HG03196 (cell line): ENCODE measurements around the gene NREP.

Experiments
- ATAC-seq: cut with Tn5 transposase; IDR thresholded peaks from one replicate; pipeline ENCODE4 v1.9.1; 2021; ENCODE audit not compliant: unreplicated experiment

NREP gene

GRCh38 chr5:111765613-111766571, 8.9 kb upstream of the NREP start:
- ATAC-seq = no peak

DNA sequence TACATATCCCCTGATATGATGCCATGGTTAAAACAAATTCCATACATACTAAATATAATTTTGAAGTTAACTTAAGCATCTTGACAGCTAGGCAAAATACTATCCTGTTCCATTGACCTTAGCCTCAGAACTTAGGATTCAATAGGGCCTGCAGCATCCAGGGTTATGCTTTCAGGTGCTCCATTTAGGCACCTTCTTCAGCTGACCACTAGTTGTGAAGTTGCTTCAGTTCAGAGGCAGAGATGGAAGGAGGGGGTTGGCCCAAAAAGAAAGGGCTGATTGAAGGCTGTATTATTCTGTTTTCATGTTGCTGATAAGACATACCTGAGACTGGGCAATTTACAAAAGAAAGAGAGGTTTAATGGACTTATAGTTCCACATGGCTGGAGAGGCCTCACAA, 7.0 kb upstream of the NREP start:
- no peak for ATAC-seq

DNA sequence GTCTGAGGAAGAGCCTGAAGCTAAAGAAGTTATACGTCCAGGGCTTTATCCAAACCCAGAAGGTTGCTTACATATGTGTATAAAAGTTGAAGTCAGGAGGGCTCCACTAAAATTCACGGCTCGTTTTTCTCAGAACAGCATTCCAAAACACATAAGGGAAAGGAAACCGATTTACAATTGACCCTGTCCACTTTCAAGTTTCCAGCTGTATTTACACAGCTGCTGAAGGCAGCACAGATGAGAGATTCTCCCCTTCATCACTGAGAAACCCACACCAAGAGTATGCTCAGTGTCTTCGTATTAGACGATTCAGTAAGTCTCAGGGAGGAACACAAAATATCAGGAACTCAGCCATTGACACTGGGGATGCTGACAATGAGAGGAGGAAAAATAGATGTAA, 5.9 kb upstream of the NREP start:
- no peak for ATAC-seq

DNA sequence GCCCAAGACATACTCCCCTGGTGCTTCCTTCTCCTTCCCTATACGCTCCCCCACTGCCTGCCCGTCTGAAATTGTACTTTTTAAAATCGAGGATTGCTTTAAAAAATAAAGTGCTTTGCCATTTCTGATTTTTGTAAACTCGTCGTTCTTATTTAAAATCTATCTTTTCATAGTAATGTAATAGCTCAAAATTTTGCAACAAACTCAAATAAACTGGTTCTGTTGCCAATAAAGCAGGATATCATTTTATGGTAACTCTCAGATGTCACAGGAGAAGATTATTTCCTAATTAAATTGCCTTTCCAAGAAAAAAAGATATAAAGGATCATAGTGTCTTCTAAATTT, 1.3 kb upstream of the NREP start:
- no peak for ATAC-seq

DNA sequence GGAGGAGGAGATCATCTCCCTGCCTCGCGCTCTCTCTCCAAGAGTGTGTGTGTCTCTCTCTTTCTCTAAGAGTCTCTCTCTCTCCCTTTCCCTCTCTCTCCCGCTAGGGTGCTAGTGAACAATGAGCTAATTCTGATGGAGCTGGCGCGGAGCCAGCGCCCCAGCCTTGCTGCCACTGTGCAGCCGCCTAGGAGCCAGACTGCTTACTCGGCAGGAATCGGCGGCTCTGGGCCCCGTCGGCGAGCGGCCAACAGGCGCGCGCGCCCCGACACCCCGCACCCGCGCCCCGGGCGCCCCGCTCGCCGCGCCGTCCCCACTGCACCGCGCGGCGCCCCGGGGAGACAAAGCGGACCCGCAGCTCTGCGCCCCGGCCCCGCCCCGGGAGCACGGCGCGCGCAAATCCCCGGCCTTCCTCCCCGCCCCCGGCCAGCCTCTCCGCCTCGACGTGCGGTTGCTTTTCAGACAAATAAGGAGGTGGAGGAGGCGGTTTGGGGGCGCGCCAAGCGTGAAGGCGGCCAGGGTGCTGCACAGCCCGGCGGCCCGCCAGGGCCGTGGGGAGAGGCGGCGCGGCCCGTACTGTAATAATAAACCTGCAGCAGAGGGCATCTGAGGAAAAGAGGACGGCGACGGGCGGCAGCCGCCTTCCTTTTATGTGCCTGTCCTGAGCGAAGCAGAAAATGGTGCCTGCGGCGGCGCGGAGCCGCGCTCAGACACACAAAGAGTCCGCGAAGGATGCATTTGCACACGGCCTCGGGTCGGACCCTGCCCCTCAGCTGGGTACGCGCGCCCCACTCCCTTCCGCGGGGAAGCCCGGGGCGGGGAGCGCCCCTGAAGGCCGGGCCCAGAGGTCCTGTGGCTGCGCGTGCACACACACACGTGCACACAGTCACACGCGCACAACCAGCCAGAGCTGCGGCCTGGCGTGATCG, 625 bp upstream of the NREP start:
- peak; percentile 82 for ATAC-seq

DNA sequence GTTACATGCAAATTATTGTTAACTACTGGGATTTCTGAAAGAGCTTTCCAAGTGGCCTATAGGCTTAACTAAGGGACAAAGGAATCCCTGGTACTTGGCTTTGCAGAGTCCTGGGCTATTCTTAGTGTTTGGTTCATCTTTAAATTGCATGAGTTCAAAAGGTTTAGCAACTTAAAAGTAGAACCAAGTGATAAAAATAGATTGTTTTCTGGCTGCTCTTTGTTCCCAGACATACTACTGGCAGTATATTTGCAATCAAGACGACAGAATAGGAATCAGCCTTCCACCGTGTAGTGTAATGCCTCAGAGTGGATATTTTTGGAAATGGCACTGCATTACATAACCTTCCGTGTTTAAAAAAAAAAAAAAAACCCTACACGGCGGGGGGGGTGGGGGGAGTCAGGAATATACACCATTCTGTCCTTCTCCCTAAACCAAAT, 1.0 kb downstream of the NREP start:
- no peak for ATAC-seq

DNA sequence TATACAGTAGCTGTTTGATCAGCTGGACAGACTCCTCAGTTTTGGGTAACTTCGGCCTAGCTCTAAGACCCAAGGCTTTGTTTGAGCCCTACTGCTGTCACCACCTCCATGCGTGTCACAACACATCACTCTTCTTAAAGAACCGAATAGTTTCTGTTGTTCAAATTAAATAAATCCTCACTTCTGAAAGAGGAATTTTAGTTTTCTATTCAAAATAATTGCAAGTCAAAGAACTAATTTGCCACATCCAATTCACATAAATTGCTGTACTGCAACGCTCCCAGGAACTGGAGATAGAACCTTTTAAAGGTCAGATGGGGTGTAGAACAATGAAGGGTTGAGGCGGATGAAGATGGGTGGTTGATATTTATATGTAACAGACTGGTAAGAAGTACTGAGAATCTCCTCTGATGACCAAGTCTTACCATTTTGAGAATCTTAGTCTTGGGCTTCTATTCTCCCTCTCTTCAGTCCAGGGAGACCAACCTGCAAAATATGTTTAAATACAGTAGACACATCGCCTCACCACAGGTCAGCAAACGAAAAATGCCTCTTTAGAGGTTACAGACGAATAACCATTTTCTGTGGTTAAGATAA, 1.6 kb downstream of the NREP start:
- no peak for ATAC-seq

DNA sequence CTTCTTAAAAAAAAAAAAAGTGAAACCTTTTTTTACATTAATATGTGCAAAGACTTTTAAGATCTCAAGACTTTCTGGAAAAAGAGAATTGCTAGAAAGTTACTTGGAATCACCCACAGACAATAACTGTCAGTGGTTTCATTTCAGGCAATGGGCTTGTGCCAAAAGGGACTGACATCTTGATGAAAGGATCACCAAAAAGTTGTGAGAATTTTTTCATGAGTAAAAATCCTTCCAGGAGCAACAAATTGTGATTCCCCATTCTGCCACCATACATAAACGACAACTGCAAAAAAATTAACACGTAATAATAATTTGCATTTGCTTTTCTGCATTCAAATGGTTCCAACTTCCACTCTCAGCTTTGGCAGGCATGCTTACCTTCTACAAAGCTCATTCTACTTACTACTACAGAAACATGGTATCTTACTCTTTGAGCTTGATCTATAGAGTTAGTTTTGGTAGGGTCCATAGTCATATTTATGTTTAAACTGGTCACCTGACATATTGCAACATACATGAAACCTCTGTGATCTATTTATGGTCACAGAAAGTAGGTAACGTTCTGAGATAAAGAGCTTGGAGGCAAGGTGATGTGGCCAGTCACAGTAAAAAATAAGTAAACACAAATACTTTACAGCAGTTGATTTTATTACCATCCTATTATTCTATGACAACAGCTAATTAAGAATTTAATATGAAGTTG, 3.0 kb downstream of the NREP start:
- ATAC-seq = no peak

DNA sequence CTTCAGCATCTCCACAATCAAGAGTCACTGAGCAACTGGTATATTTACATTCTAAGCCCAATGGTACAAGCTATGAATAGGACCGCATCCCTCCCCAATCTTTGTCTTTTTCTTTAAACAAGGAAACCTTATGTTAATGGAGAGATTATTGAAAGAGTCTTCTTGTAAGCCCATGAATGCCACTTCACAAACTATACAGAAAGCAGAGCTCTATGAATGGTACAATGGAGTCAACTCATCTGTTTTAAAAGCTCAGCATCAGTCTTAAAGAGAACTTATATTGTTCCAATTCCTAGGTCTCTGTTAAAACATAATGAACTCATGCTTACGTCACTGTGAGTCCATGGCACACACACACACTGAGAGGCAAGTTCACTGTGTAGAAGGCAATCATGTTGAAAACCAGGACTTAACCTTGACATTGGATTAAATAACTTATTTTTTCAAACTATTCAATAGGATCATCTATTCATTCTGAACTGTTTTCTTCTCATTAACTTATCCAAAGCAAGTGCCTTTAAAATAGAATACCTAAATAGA, 4.5 kb downstream of the NREP start:
- no peak for ATAC-seq

- ATAC-seq = no peak
Measured at GRCh38 chr5:111749303-111750026, 7.5 kb downstream of the NREP start.

DNA sequence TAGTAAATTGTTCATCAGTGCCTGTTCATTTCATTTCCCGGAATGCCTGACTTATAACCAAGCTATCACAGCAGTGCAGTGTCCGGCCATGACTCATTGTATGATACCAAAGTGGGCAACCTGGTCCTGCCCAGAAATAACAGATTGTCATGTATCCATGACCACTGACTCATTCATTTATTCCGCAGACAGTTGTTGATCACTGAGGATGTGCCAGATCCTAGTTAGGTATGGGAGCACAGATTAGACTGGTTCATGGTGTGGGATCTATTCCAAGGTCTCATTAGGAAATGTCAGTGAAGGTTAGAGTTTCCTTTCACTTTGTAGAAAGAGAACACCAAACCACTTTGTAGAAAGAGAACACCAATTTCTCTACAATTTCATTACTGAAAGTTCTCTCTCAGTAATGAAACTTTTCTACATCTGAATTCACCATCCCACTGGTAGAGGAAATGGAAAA, 8.7 kb downstream of the NREP start:
- ATAC-seq = no peak

GRCh38 chr5:111747337-111747736, 9.7 kb downstream of the NREP start:
- ATAC-seq = no peak

GRCh38 chr5:111746791-111747190, 10.2 kb downstream of the NREP start:
- ATAC-seq = no peak

- no peak for ATAC-seq
Measured at GRCh38 chr5:111745075-111745739, 11.8 kb downstream of the NREP start.

GRCh38 chr5:111744455-111744854, 12.5 kb downstream of the NREP start:
- no peak for ATAC-seq

- ATAC-seq = no peak
Measured at GRCh38 chr5:111743988-111744387, 13.0 kb downstream of the NREP start.

GRCh38 chr5:111743512-111743911, 13.5 kb downstream of the NREP start:
- ATAC-seq = no peak

- ATAC-seq = no peak
Measured at GRCh38 chr5:111742177-111742994, 14.6 kb downstream of the NREP start.
